Amygdala (tissue), 56 donors: ENCODE data around the gene MICAL2.

Experiments
- DNase-seq, 56 donors: peaks; one replicate each; lab custom pipeline; 2025; lab: John Stamatoyannopoulos, UW

Gene MICAL2

GRCh38 chr11:12259956-12260355 lies 149.6 kb downstream of the MICAL2 start:
- no peak for DNase-seq

GRCh38 chr11:12260731-12261521 lies 150.5 kb downstream of the MICAL2 start:
- no peak for DNase-seq

GRCh38 chr11:12261551-12261950 lies 151.2 kb downstream of the MICAL2 start:
- DNase-seq: no peak

GRCh38 chr11:12263141-12263693 lies 152.8 kb downstream of the MICAL2 start:
- DNase-seq: no peak

- DNase-seq: no peak
These were observed 154.0 kb downstream of the MICAL2 start for GRCh38 chr11:12264361-12264760.

- no peak for DNase-seq
These were observed 155.7 kb downstream of the MICAL2 start for GRCh38 chr11:12266132-12266531.

- DNase-seq: no peak
These were observed 156.6 kb downstream of the MICAL2 start for GRCh38 chr11:12266943-12267342.

GRCh38 chr11:12267921-12268320 lies 157.5 kb downstream of the MICAL2 start:
- DNase-seq: no peak

- no peak for DNase-seq
These were observed 158.7 kb downstream of the MICAL2 start for GRCh38 chr11:12269104-12269441.

- no peak for DNase-seq
These were observed 159.2 kb downstream of the MICAL2 start for GRCh38 chr11:12269446-12270214.

GRCh38 chr11:12270215-12270797 lies 159.9 kb downstream of the MICAL2 start:
- no peak for DNase-seq

- no peak for DNase-seq
These were observed 160.4 kb downstream of the MICAL2 start for GRCh38 chr11:12270817-12271216.

- no peak for DNase-seq
These were observed 160.9 kb downstream of the MICAL2 start for GRCh38 chr11:12271241-12271640.

- no peak for DNase-seq
These were observed 161.5 kb downstream of the MICAL2 start for GRCh38 chr11:12271826-12272366.

- no peak for DNase-seq
These were observed 162.6 kb downstream of the MICAL2 start for GRCh38 chr11:12272821-12273617.

- no peak for DNase-seq
These were observed 163.2 kb downstream of the MICAL2 start for GRCh38 chr11:12273618-12273995.

- DNase-seq: no peak
These were observed 163.7 kb downstream of the MICAL2 start for GRCh38 chr11:12274056-12274455.

- no peak for DNase-seq
These were observed 164.3 kb downstream of the MICAL2 start for GRCh38 chr11:12274558-12275197.

GRCh38 chr11:12275818-12276217 lies 165.4 kb downstream of the MICAL2 start:
- DNase-seq: no peak

GRCh38 chr11:12276356-12276755 lies 166.0 kb downstream of the MICAL2 start:
- no peak for DNase-seq
